B cell (primary cell): ENCODE measurements around the gene CASP12. TPM values are rescaled to one million over a fixed set of nuclear protein-coding genes. Genes with fewer than 3 reads are reported as not detected.

ENCODE experiments used
- ATAC-seq: fragments of 200-7000 bp; cut with Tn5 transposase; one replicate; pipeline ENCODE4 v1.10.0; 2021; ENCODE audit warnings: low read depth, mild to moderate bottlenecking, moderate number of reproducible peaks, moderate library complexity
- CTCF ChIA-PET: fragments of 350-600 bp; sonication (Branson Sonifier 250); formaldehyde crosslinking; loops from one replicate; lab custom pipeline; 2021; ENCODE audit warnings: antibody characterized with exemption, inconsistent platforms; lab: Charles Lee
- POLR2A ChIA-PET: fragments of 350-600 bp; sonication (Branson Sonifier 250); formaldehyde crosslinking; loops from one replicate; lab custom pipeline; 2021; ENCODE audit warnings: antibody characterized with exemption; lab: Charles Lee
- DNase-seq: peaks from one replicate; pipeline ENCODE4 v3.0.0; 2013
- H2AFZ ChIP-seq: 2 replicates; pipeline ENCODE4 v1.6.1; 2012; ENCODE audit warnings: mild to moderate bottlenecking, low read depth, low read length; ENCODE audit not compliant: insufficient read depth, poor library complexity, severe bottlenecking
- H3K27ac ChIP-seq, 2 donors: 1 replicate in 1 of 2; 2 replicates in 1 of 2; pipeline ENCODE4 v1.5.1; 2012 to 2013; ENCODE audit warnings: low read length in 2 of 2, mild to moderate bottlenecking in 2 of 2, moderate library complexity in 1 of 2
- H3K27me3 ChIP-seq, 4 experiments: fragments of 200-600 bp in 1 of 4; sonication (generic) in 1 of 4; replicated peaks in 1 of 4; 1 replicate in 2 of 4; 2 replicates in 2 of 4; pipeline versions ENCODE4 v1.6.1 to v1.7.0; 2013 to 2016; ENCODE audit warnings: low read length in 3 of 4, mild to moderate bottlenecking in 2 of 4, mixed read lengths in 1 of 4, moderate library complexity in 1 of 4; ENCODE audit not compliant: insufficient read depth in 4 of 4, control insufficient read depth in 3 of 4; ENCODE audit errors: control extremely low read depth in 1 of 4
- H3K36me3 ChIP-seq, 2 experiments: replicated peaks in 1 of 2; 1 replicate in 1 of 2; 2 replicates in 1 of 2; pipeline versions ENCODE4 v1.6.1 to v1.7.1; 2013; ENCODE audit warnings: low read length in 1 of 2; ENCODE audit not compliant: insufficient read depth in 2 of 2, control insufficient read depth in 1 of 2; ENCODE audit errors: control extremely low read depth in 1 of 2, extremely low read depth in 1 of 2
- H3K4me1 ChIP-seq, 2 donors: fragments of 200-600 bp in 1 of 2; sonication (generic) in 1 of 2; 1 replicate in 1 of 2; 2 replicates in 1 of 2; pipeline versions ENCODE4 v1.5.1 to v1.6.1; 2013 to 2017; ENCODE audit warnings: low read length in 2 of 2; ENCODE audit not compliant: control insufficient read depth in 2 of 2, insufficient read depth in 2 of 2
- H3K4me2 ChIP-seq: replicated peaks from 2 replicates; pipeline ENCODE3; 2012; ENCODE audit warnings: mild to moderate bottlenecking, low read depth, low read length; ENCODE audit not compliant: poor library complexity, severe bottlenecking
- H3K4me3 ChIP-seq, 5 experiments: fragments of 200-600 bp in 1 of 5; sonication (generic) in 1 of 5; 1 replicate in 3 of 5; 2 replicates in 2 of 5; pipeline versions ENCODE4 v1.5.1 to v1.7.0; 2011 to 2016; ENCODE audit warnings: low read length in 4 of 5, mild to moderate bottlenecking in 4 of 5, low read depth in 2 of 5, control low read depth in 1 of 5, moderate library complexity in 1 of 5; ENCODE audit not compliant: insufficient read depth in 1 of 5; ENCODE audit errors: control extremely low read depth in 1 of 5, extremely low read depth in 1 of 5
- H3K79me2 ChIP-seq: fragments of 200-600 bp; sonication (generic); one replicate; pipeline ENCODE4 v1.6.0; 2016; ENCODE audit warnings: low read length; ENCODE audit not compliant: control insufficient read depth, insufficient read depth
- H3K9ac ChIP-seq: fragments of 200-600 bp; sonication (generic); 2 replicates; pipeline ENCODE4 v1.6.1; 2017; ENCODE audit warnings: mild to moderate bottlenecking, low read length, moderate library complexity
- H3K9me3 ChIP-seq, 3 donors: one replicate each; pipeline versions ENCODE4 v1.6.1 to v1.7.1; 2013; ENCODE audit warnings: low read length in 2 of 3; ENCODE audit not compliant: control insufficient read depth in 2 of 3, insufficient read depth in 1 of 3; ENCODE audit errors: control extremely low read depth in 1 of 3
- H4K20me1 ChIP-seq: 2 replicates; pipeline ENCODE4 v1.6.0; 2012; ENCODE audit warnings: mild to moderate bottlenecking, low read length; ENCODE audit not compliant: insufficient read depth, control insufficient read depth, poor library complexity, severe bottlenecking
- H3K27ac Mint-ChIP-seq: one replicate; pipeline ENCODE4 v1.8.0; 2021; ENCODE audit warnings: mixed read lengths
- H3K27me3 Mint-ChIP-seq: one replicate; pipeline ENCODE4 v1.8.0; 2021; ENCODE audit warnings: mixed read lengths
- H3K4me1 Mint-ChIP-seq: one replicate; pipeline ENCODE4 v1.8.0; 2021; ENCODE audit warnings: mixed read lengths
- H3K4me3 Mint-ChIP-seq: one replicate; pipeline ENCODE4 v1.8.0; 2021; ENCODE audit warnings: mixed read lengths
- H3K9me3 Mint-ChIP-seq: one replicate; pipeline ENCODE4 v1.8.0; 2022; ENCODE audit warnings: mixed read lengths; ENCODE audit not compliant: insufficient read depth
- EZH2 ChIP-seq: IDR thresholded peaks from 2 replicates; pipeline ENCODE4 v1.6.1; 2012; ENCODE audit warnings: borderline replicate concordance, low read depth, mild to moderate bottlenecking, moderate library complexity, low read length; ENCODE audit not compliant: insufficient read depth, poor library complexity, severe bottlenecking
- WGBS: methylation state at CpG from one replicate; pipeline ENCODE4 v1.1.5; 2013; ENCODE audit warnings: missing lambda C conversion rate; ENCODE audit not compliant: insufficient coverage; 5-methylcytosine and 5-hydroxymethylcytosine counted together
- intact Hi-C: fragments of 100-400 bp; cut with micrococcal nuclease; formaldehyde crosslinking; loops from one replicate; pipeline ENCODE4 v1.10.0; 2022
- polyA plus RNA-seq: library from polyadenylated mRNA; depleted of rRNA; stranded (reverse); fragments of >200 nt; gene quantifications from 2 replicates; pipeline ENCODE4 v1.2.3, GENCODE V29; 2012
- total RNA-seq, 2 donors: library from RNA; stranded (reverse); fragments of 120-200 nt in 1 of 2; gene quantifications; 1 replicate in 1 of 2; 2 replicates in 1 of 2; pipeline versions ENCODE4 v1.2.3 to v1.2.4, GENCODE V29; 2013 to 2022
- TF ChIP-seq, protein P1 (sequence below): fragments of 200-600 bp; IDR thresholded peaks from one replicate; pipeline ENCODE4 v1.8.0; 2022; ENCODE audit warnings: antibody characterized with exemption, mild to moderate bottlenecking

The CASP12 gene
- total and polyA plus RNA-seq, 2 donors (not counting 1 experiment from before 2014, with no cell fraction given), result 0.09 TPM; not detected in 1

GRCh38 chr11:104928811-104929210 lies 30.6 kb upstream of the CASP12 start:
- no peak overlapping the region for H3K27ac Mint-ChIP-seq
- ATAC-seq (no peak), DNase-seq (no peak)
- H2AFZ ChIP-seq, result no peak overlapping the region
- H3K9me3 ChIP-seq, result peaks cover 3 to 9% (median 6%) of the 10 kb centered on the region in 3 donors
- H3K9ac ChIP-seq, result no peak overlapping the region
- H3K4me3 ChIP-seq, result no peak overlapping the region
- peaks cover 53% of the 10 kb centered on the region for H3K4me1 Mint-ChIP-seq
- ChIA-PET CTCF (no interaction called here), POLR2A (no interaction called here)
- no peak overlapping the region for H3K4me3 Mint-ChIP-seq
- peaks cover 41% of the 10 kb centered on the region for H3K9me3 Mint-ChIP-seq
- peaks cover 13 to 20% of the 10 kb centered on the region in 2 donors for H3K4me1 ChIP-seq
- no peaks in the 10 kb centered on the region for H3K27me3 ChIP-seq
- no peak for TF ChIP-seq EZH2
- TF ChIP-seq, protein P1, sequence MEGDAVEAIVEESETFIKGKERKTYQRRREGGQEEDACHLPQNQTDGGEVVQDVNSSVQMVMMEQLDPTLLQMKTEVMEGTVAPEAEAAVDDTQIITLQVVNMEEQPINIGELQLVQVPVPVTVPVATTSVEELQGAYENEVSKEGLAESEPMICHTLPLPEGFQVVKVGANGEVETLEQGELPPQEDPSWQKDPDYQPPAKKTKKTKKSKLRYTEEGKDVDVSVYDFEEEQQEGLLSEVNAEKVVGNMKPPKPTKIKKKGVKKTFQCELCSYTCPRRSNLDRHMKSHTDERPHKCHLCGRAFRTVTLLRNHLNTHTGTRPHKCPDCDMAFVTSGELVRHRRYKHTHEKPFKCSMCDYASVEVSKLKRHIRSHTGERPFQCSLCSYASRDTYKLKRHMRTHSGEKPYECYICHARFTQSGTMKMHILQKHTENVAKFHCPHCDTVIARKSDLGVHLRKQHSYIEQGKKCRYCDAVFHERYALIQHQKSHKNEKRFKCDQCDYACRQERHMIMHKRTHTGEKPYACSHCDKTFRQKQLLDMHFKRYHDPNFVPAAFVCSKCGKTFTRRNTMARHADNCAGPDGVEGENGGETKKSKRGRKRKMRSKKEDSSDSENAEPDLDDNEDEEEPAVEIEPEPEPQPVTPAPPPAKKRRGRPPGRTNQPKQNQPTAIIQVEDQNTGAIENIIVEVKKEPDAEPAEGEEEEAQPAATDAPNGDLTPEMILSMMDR, result no peak
- no peak overlapping the region for H3K27ac ChIP-seq
- H3K36me3 ChIP-seq, result no peaks in the 10 kb centered on the region
- no peaks in the 10 kb centered on the region for H3K79me2 ChIP-seq
- H3K27me3 Mint-ChIP-seq, result no peaks in the 10 kb centered on the region
- H4K20me1 ChIP-seq, result no peaks in the 10 kb centered on the region
- no peak overlapping the region for H3K4me2 ChIP-seq
- intact Hi-C loops, result no loop called here

- H3K4me3 Mint-ChIP-seq, result no peak overlapping the region
- Histone ChIP-seq H3K4me2 (no peak overlapping the region), H3K4me1 (peaks cover 9 to 15% of the 10 kb centered on the region in 2 donors), H3K27ac (no peak overlapping the region), H3K36me3 (no peaks in the 10 kb centered on the region), H3K4me3 (no peak overlapping the region), H4K20me1 (no peaks in the 10 kb centered on the region), H3K9ac (no peak overlapping the region), H2AFZ (no peak overlapping the region), H3K79me2 (no peaks in the 10 kb centered on the region), H3K27me3 (no peaks in the 10 kb centered on the region), H3K9me3 (peaks cover 0 to 7% (median 3%) of the 10 kb centered on the region in 3 donors)
- ChIA-PET POLR2A (no interaction called here), CTCF (interaction anchor here (1.5 kb wide), 1 partner anchor 13 kb away, joined by 3 read pairs; no protein-coding TSS in a partner anchor)
- peaks cover 50% of the 10 kb centered on the region for H3K4me1 Mint-ChIP-seq
- no peaks in the 10 kb centered on the region for H3K27me3 Mint-ChIP-seq
- ATAC-seq, result no peak
- intact Hi-C loops, result no loop called here
- no peak for DNase-seq
- H3K27ac Mint-ChIP-seq, result no peak overlapping the region
- WGBS, result 85% methylated on average over 7 of the region's 9 CpGs
- TF ChIP-seq, protein P1, result no peak
- no peak for TF ChIP-seq EZH2
- peaks cover 32% of the 10 kb centered on the region for H3K9me3 Mint-ChIP-seq
Observed at GRCh38 chr11:104926771-104927611, 28.7 kb upstream of the CASP12 start.
